HG02763 (cell line): Measurements from ENCODE around the gene FCHSD2.
"Not testable (repeated sequence)": the region's sequence is repeated elsewhere in the genome, so short reads cannot be mapped to it uniquely, and the experiment has no call there.

Experiments
- ATAC-seq: cut with Tn5 transposase; IDR thresholded peaks from one replicate; pipeline ENCODE4 v1.9.1; 2021; ENCODE audit warnings: mild to moderate bottlenecking, moderate library complexity; ENCODE audit not compliant: unreplicated experiment

Gene FCHSD2

GRCh38 chr11:73126804-73127480 lies 15.2 kb downstream of the FCHSD2 start:
- ATAC-seq, result no peak

- no peak for ATAC-seq
Observed at GRCh38 chr11:73124800-73125199, 17.3 kb downstream of the FCHSD2 start.

GRCh38 chr11:73123892-73124291 lies 18.2 kb downstream of the FCHSD2 start:
- ATAC-seq, result not testable (repeated sequence)

GRCh38 chr11:73121692-73122091 lies 20.4 kb downstream of the FCHSD2 start:
- no peak for ATAC-seq

GRCh38 chr11:73117071-73117470 lies 25.0 kb downstream of the FCHSD2 start:
- ATAC-seq, result no peak

GRCh38 chr11:73116636-73117035 lies 25.5 kb downstream of the FCHSD2 start:
- ATAC-seq, result no peak

- no peak for ATAC-seq
Observed at GRCh38 chr11:73114835-73115220, 27.3 kb downstream of the FCHSD2 start.

- ATAC-seq, result no peak
Observed at GRCh38 chr11:73114110-73114834, 27.8 kb downstream of the FCHSD2 start.

GRCh38 chr11:73113426-73113825 lies 28.7 kb downstream of the FCHSD2 start:
- no peak for ATAC-seq

- no peak for ATAC-seq
Observed at GRCh38 chr11:73107597-73107996, 34.5 kb downstream of the FCHSD2 start.

- ATAC-seq, result no peak
Observed at GRCh38 chr11:73106347-73106746, 35.8 kb downstream of the FCHSD2 start.

GRCh38 chr11:73100578-73100977 lies 41.5 kb downstream of the FCHSD2 start:
- no peak for ATAC-seq

GRCh38 chr11:73099512-73100266 lies 42.4 kb downstream of the FCHSD2 start:
- ATAC-seq, result no peak

- no peak for ATAC-seq
Observed at GRCh38 chr11:73095613-73096012, 46.5 kb downstream of the FCHSD2 start.

- no peak for ATAC-seq
Observed at GRCh38 chr11:73091521-73092305, 50.4 kb downstream of the FCHSD2 start.

- ATAC-seq, result no peak
Observed at GRCh38 chr11:73087730-73088129, 54.4 kb downstream of the FCHSD2 start.

GRCh38 chr11:73085189-73085875 lies 56.8 kb downstream of the FCHSD2 start:
- no peak for ATAC-seq

GRCh38 chr11:73078631-73079030 lies 63.5 kb downstream of the FCHSD2 start:
- ATAC-seq, result no peak

GRCh38 chr11:73077454-73077853 lies 64.7 kb downstream of the FCHSD2 start:
- ATAC-seq, result no peak

- no peak for ATAC-seq
Observed at GRCh38 chr11:73074319-73074718, 67.8 kb downstream of the FCHSD2 start.
